HFFc6 (cell line): ENCODE measurements around the gene IL20RB. TPM values are rescaled to one million over a fixed set of nuclear protein-coding genes. Genes with fewer than 3 reads are reported as not detected.

Experiments used
- DNase-seq: peaks from one replicate; pipeline ENCODE4 v3.0.0-alpha.2; 2018
- H3K27ac Mint-ChIP-seq: 2 replicates; pipeline ENCODE4 v1.8.0; 2020; ENCODE audit warnings: mild to moderate bottlenecking, mixed read lengths
- H3K27me3 Mint-ChIP-seq: 2 replicates; pipeline ENCODE4 v1.8.0; 2021; ENCODE audit warnings: mild to moderate bottlenecking, moderate library complexity, mixed read lengths; ENCODE audit not compliant: insufficient read depth
- H3K36me3 Mint-ChIP-seq: 2 replicates; pipeline ENCODE4 v1.8.0; 2021; ENCODE audit warnings: low read depth, mixed read lengths
- H3K4me1 Mint-ChIP-seq: 2 replicates; pipeline ENCODE4 v1.8.0; 2020; ENCODE audit warnings: low read depth, mixed read lengths
- H3K4me3 Mint-ChIP-seq: 2 replicates; pipeline ENCODE4 v1.8.0; 2020; ENCODE audit warnings: mild to moderate bottlenecking, moderate library complexity, mixed read lengths
- H3K9me3 Mint-ChIP-seq: 2 replicates; pipeline ENCODE4 v1.8.0; 2020; ENCODE audit warnings: mild to moderate bottlenecking, mixed read lengths
- CTCF ChIP-seq: fragments of 200-600 bp; sonication (generic); IDR thresholded peaks from 2 replicates; pipeline ENCODE4 v1.5.0; 2021; ENCODE audit warnings: antibody characterized with exemption, mild to moderate bottlenecking
- total RNA-seq, 6 experiments: library from RNA; stranded (reverse); fragmentation: NEBNext Ultra II Directional; extraction: Animal tissue kit (Norgen Biotek cat#: 25700); gene quantifications; 2 replicates in 1 of 6; 3 replicates in 5 of 6; pipeline ENCODE4 v1.2.3, GENCODE V29; 2021

Gene IL20RB
- total RNA-seq, 6 experiments from 2014 or later = 0.51 to 1.5 (median 0.82) TPM

GRCh38 chr3:136914739-136915138 lies 43.0 kb upstream of the IL20RB start:
- no peak overlapping the region for H3K27ac Mint-ChIP-seq
- no peak overlapping the region for H3K4me3 Mint-ChIP-seq
- H3K36me3 Mint-ChIP-seq = peaks cover 35% of the 10 kb centered on the region
- DNase-seq = no peak
- no peak for TF ChIP-seq CTCF
- no peaks in the 10 kb centered on the region for H3K9me3 Mint-ChIP-seq
- H3K4me1 Mint-ChIP-seq = peaks cover 64% of the 10 kb centered on the region
- no peaks in the 10 kb centered on the region for H3K27me3 Mint-ChIP-seq

GRCh38 chr3:136916223-136916622 lies 41.6 kb upstream of the IL20RB start:
- peaks cover 59% of the 10 kb centered on the region for H3K4me1 Mint-ChIP-seq
- H3K27ac Mint-ChIP-seq = no peak overlapping the region
- no peak for TF ChIP-seq CTCF
- H3K4me3 Mint-ChIP-seq = no peak overlapping the region
- no peak for DNase-seq
- no peaks in the 10 kb centered on the region for H3K27me3 Mint-ChIP-seq
- H3K9me3 Mint-ChIP-seq = no peaks in the 10 kb centered on the region
- H3K36me3 Mint-ChIP-seq = peaks cover 40% of the 10 kb centered on the region

- H3K27me3 Mint-ChIP-seq = no peaks in the 10 kb centered on the region; the same call in 1 of the 2 replicates
- H3K36me3 Mint-ChIP-seq = peaks cover 20% of the 10 kb centered on the region
- no peak for DNase-seq
- H3K4me3 Mint-ChIP-seq = no peak overlapping the region
- peaks cover 44% of the 10 kb centered on the region for H3K4me1 Mint-ChIP-seq
- no peaks in the 10 kb centered on the region for H3K9me3 Mint-ChIP-seq
- no peak for TF ChIP-seq CTCF
- no peak overlapping the region for H3K27ac Mint-ChIP-seq
These were observed 37.8 kb upstream of the IL20RB start for GRCh38 chr3:136919799-136920580.

- Mint-ChIP-seq H3K4me1 (peaks cover 37% of the 10 kb centered on the region), H3K27me3 (no peaks in the 10 kb centered on the region; the same call in 1 of the 2 replicates), H3K9me3 (no peaks in the 10 kb centered on the region), H3K36me3 (peaks cover 15% of the 10 kb centered on the region; the same call in 1 of the 2 replicates), H3K27ac (no peak overlapping the region), H3K4me3 (no peak overlapping the region)
- TF ChIP-seq CTCF = no peak
- DNase-seq = no peak
These were observed 36.7 kb upstream of the IL20RB start for GRCh38 chr3:136920904-136921611.

- Mint-ChIP-seq H3K9me3 (no peaks in the 10 kb centered on the region), H3K36me3 (peaks cover 23% of the 10 kb centered on the region), H3K4me1 (peaks cover 12% of the 10 kb centered on the region; the same call in 1 of the 2 replicates), H3K27me3 (no peaks in the 10 kb centered on the region; the same call in 1 of the 2 replicates), H3K4me3 (no peak overlapping the region), H3K27ac (no peak overlapping the region)
- DNase-seq = no peak
- TF ChIP-seq CTCF = no peak
These were observed 32.2 kb upstream of the IL20RB start for GRCh38 chr3:136925425-136926190.
